ENCODE measurements around the gene IGSF9.
"Not testable (repeated sequence)": the region's sequence is repeated elsewhere in the genome, so short reads cannot be mapped to it uniquely, and the experiment has no call there.

IGSF9 gene

DNA sequence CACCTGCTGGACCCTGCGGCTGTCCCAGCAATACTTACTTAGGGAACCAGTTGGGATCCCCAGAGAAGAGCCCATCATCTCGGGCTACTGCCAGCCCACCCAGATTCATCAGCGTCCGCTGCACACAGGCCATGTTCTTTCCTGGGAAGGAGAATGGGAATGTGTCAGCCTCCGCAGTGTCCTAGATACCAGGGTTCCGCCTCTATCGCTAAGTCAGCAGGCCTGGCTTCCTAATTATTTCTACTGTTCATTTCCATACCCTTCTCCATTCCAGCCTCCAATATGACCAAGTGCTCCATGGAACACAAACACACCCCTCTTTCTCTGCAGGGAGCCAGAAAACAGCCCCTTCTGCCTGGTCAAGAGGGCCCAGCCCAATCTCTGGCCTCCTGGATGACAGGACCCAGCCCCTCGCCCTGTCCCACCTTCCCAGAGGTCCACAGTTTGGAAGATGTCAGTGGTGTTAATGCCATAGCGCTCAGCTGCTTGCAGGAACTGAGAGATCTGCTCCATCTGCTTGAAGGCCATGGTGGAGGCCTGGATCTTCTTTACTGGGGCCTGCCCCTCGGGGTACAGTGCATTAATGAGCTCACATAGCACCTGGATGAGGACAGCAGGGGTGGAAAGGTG lies 26.1 kb downstream of the IGSF9 start:
- no peak for DNase-seq (ENCODE audit: low spot score)

DNA sequence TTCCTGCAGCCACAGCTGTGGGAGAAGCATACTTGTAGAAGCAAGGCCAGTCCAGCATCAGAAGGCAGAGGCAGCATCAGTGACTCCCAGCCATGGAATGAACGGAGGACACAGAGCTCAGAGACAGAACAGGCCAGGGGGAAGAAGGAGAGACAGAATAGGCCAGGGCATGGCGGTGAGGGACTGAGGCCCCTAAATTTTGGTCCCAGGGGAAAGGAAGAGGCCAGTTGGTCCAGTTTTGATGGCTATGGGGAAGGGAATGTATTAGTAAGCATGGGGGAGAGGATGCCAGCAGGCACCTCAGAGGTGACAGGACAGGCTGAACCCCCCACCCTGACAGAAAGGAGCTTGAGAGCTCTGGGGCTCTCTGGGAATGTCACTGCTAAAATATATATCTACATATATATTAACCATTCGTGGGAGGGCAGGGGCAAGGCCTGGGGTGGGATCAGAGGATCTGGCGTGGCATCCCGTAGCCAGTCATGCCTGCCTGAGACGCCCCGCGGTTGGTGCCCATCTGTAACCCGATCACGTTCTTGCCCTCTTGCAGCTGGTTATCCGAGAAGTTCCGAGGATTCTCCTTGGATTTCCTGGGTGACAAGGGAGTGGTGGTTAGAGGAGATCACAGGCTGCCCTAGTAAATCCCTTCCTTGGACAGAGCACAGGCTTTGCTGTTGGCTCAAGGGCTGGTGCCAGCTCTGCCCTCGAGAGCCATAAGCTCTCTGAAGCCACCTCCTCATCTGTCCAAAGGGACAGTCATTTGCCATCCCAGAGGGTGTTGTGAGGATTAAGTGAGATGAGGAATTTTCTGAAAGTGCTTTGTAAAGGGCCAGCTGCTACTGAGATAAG lies 26.8 kb downstream of the IGSF9 start:
- DNase-seq (ENCODE audit: low spot score) = no peak

DNA sequence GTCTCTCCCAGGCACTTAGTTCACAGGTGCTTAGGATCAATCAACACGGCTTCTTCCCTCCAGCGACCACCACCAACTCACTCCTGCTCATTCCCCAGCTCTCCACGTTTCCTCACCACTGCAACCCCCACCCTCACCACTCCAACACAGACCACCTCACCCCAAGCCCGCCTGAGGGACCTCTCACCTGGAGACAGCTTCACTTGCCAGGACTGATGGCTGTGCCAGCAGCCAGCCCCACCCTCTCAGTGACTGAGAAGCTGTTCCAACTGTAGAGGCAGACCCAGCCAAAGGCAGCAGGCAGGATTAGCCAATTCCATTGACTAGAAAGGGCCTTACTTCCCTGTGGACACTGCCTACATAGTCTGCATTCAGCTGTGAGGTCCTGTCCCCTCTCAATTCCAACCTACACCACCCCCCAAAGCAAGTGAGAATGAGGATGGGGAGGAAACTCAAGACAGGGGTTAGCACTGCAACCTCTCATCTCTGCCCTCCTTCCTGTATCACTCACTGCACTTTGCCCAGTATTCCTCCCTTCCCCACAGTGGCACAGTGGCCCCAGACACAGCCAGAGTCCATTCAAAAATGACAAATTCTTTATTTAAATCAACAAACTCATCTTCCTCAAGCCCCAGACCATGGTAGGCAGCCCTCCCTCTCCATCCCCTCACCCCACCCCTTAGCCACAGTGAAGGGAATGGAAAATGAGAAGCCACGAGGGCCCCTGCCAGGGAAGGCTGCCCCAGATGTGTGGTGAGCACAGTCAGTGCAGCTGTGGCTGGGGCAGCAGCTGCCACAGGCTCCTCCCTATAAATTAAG lies 27.7 kb downstream of the IGSF9 start:
- no peak for DNase-seq (ENCODE audit: low spot score)

DNA sequence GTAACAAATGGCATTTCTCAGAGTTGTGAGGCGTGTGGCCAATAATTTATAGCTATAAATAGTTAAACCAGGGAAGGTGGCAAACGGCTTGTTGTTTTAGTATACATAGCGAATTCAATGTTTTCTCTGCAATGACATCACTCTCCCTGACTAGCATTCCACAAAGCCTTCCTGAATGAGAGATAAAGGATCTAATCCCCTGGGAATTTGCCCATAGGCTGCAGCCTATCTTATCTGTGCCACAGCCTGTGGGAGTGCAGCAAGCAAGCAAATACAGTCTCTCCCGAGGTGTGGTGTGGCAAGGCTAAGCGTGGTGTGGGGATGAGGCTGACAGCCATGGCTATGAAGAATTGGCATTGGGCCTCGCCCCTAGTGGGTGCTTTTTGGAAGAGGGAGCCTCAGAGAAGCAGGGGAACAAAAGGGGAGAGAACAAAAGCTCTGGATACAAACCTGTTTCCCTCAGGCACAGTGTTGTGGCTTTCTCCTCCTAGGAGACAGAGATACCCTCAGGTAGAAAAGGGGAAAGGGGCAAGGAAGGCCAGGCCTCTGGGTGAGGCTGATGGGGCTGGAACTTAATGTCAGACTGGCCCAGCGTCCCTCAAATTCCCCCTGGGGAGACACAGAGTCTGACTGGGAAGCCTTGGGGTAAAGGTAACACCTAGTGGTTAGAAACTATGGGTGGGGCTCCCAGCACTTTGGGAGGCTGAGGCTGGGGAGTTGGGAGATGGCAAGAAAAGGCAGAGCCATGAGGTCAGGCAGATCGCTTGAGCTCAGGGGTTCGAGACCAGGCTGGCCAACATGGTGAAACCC lies 29.0 kb downstream of the IGSF9 start:
- DNase-seq (ENCODE audit: low spot score) = no peak

DNA sequence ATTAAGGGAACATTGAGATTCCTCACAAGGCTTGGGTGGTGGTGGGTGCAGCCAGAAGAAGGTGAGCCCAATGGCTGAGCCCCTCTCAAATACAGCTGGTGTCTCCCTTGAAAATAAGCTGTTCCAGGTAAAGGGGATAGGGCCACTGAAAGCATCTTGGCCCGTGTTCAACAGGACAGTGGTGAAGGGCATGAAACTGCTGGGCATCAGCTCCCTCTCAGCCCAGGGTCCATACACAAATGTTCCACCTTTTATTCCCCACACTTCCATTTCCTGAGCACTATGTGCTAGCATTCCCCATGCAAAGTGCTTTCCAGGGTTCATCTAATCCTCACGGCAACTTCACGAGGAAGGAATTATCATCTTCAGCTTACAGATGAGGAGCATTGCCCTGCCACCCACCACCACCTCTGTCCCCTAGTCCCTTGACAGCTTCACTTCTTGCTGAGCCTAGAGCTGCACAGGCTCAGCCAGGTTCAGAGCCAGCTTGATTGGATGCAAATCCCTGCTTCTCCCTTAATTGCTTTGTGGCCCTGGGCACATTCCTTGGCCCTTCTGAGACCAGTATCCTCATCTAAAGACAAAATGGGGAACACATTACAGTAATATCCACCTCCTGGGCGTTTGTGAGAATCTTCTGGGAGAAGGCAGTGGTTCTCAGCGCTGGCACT lies 29.7 kb downstream of the IGSF9 start:
- no peak for DNase-seq (ENCODE audit: low spot score)

DNA sequence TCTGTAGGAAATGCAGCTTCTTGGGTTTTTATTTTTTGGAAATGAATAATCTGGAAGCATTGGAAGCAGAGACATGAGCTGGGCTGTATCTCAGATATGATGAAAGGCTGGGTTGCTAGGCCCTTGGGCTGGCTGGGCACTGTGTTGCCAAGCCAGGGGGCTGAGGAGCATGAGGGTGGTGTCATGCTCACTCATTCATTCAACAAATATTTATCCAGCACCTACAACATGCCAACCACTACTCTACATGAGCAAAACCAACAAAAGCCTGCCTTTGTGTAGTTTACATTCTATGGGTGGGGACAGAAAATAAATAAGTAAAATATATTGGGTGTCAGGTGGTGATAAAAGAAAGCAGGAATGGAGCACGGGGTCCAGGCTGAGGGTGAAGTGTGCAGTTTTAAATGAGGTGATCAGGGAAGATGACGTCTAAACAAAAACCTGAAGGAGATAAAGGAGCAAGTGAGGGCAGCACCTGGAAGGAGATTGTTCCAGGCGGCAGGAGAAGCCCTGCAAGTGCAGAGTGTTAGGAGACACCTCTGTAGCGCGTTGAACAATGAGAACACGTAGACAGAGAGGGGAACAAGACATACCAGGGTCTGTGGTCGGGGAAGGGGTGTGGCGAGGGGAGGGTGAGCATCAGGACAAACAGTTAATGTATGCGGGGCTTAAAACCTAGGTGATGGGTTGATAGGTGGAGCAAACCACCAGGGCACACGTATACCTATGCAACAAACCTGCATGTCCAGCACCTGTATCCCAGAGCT lies 31.0 kb downstream of the IGSF9 start:
- no peak for DNase-seq (ENCODE audit: low spot score)

DNA sequence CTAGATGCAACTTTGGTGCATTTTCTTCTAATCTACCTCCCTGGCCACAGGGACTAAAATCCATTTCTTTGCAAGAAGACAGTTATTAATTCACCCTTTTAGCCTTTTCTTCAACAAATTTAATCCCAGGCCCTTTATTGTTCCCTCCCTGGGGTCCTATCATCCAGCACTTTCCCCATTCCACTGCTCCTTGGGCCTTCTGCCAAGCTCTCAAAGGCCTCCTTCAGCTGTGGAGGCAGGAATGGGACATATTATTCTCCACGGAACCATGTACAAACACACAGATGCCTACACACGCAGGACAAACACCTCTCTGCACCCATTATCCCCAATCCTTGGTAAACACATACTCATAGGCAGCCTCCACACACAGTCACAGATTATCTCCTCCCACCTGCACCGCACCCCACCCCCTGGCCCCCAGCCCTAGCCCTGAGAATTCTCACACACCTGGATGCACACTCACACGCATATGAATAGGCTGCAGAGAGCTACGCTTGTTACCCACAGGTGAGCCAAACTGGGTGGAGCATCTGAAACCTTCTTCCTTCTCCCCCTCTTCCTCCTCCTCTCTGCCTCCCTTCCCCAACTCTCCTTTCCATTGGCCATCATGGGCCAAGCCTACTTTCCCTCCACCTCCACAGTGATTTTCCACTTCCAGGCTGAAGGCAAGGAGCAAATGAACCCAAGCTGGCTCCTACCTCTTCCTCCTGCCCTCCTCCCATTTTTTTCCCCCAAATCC lies 31.8 kb downstream of the IGSF9 start:
- no peak for DNase-seq (ENCODE audit: low spot score)

DNA sequence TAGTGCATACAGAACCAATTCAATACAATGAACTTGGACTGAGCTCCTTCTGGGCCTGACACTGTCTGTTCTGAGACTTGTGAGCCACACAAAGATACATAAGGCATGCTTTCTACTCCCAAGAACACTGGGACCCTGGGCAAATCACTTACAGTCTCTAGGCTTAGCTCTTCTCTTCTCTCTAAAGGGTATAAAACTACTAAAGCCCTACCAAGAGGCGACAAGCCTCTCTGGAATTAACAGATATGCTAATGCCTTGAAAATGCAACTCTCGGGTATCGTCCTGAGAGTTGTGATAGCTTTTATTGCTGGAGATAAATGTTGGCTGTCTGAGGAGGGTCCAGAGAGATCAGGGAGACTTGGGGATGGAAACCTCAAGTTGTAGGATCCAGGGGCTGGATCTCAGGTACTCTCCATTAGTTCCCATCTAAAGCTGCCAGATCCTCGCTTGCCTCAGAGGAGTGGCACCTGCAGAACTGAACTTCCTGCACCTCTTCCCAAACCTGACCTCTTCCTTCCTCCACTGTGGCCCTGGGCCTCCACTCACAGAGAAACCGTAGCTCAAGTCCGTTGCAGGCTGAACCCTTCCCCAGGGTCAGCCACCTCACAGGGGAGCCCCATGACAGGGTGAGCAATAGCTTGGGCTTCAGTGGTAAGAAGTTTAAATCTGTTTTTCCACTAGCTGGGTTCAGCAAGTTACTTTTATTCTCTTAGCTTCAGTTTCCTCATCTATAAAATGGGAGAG lies 33.9 kb downstream of the IGSF9 start:
- peak; percentile 16 for DNase-seq (ENCODE audit: low spot score)

DNA sequence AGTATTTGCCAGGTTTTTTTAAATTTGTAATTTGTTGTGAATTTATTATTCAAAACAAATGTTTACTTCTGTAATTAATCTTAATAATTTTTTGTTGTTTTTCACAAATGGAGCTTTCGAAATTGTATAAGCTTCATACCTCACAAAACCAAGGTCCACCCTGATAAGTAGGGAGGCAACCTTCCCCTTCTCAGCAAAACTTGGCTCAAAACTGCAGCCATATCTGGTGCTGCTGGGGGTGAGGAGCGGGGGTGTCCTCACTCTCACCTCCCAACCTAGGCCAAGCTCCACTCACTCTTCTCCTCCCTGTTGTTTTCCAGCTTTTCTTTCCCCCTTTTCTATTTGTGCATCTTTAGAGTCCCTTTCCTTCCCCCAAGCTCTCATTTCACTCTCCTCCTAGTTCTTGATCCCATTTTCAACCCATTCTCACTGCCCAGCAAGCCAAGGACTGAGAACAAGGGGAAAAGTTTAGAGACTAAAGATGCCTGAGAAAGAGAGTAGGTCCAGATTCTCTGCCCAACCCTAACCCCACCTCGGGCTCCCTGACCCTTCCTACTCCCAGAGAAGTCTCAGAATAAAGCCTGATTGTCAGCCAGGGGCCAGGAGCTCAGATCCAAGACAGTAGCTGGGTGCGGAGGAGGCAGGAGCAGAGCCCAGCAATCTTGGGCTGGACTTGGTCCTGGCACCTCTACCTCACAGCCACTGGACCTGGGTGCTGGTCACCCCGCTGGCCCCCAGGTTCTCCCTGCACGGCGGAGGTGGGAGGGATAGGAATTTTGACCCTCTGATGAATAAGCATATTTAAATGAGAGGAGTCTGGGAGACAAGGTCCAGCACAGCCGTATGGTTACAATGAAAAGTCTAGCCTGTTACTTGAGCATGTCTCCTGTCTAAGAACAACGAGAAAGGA lies 37.1 kb downstream of the IGSF9 start:
- no peak for DNase-seq (ENCODE audit: low spot score)

DNA sequence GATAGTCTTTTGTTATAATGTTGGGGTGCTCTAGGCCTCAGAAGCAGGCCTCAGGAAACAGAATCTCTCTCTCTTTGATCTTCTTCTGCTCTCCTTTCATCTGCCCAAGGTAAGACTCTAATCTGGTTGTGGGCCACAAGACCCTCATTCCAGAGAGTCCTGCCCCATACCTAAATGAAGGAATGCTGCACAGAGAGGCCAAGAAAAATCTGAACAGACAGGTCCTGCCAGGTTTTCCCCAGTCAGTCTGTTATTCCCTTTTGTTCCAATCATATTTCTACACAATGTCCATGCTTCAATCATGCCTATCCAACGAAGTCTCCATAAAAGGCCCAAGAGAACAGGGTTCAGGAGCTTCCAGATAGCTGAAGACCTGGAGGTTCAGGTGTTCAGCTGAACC lies 38.5 kb downstream of the IGSF9 start:
- DNase-seq (ENCODE audit: low spot score) = no peak

DNA sequence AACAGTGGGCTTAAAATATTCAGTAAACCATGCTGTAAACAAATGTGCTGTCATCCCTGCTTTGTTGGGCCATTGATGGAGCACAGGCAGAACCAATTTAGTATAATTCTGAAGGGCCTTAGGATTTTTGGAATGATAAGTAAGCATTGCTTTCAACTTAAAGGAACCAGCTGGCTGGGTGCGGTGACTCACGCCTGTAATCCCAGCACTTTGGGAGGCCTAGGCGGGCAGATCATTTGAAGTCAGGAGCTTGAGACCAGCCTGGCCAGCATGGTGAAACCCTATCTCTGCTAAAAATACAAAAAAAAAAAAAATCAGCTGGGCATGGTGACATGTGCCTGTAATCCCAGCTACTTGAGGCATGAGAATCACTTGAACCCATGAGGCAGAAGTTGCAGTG lies 41.4 kb downstream of the IGSF9 start:
- not testable (repeated sequence) for DNase-seq (ENCODE audit: low spot score)

DNA sequence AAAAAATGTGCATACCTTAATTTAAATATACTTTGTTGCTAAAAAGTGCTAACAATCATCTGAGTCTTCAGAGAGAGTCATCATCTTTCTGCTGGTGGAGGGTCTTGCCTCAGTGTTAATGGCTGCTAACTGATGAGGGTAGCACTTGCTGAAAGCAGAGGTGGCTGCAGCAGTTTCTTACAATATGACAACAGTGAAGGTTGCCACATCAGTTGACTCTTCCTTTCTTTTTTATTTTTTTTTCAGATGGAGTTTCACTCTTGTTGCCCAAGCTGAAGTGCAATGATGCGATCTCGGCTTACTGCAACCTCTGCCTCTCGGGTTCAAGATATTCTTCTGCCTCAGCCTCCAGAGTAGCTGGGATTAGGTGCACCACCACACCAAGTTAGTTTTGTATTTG lies 42.9 kb downstream of the IGSF9 start:
- DNase-seq (ENCODE audit: low spot score) = no peak

DNA sequence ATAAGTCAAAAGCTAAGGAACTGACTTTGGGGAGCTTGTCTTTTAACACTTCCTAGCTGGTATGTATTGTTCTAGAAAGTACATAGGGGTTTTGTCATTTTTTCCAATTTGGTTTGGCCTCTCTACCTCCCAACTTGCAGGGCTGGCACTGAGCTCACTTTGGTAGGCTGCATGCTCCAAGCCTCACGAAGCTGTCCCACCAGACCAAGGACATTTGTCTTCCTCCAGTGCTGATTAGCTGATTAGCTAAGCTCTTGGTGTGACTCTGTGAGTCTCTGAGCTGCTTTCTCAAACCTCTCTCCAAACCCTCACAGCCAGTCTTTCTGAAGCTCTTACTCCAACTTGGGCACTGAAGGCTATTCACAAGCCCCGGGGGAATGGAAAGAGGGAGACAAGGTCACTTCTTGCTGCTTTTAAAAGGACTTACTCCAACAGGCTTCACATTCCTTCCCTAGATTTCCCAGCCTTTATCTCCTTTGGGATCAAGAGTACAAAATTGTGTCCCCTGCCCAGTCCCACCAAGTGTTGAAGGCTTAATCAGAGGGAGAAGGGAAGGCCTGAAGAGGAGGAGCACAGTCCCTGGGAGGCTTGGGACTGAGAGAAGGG lies 44.6 kb downstream of the IGSF9 start:
- DNase-seq (ENCODE audit: low spot score) = no peak

DNA sequence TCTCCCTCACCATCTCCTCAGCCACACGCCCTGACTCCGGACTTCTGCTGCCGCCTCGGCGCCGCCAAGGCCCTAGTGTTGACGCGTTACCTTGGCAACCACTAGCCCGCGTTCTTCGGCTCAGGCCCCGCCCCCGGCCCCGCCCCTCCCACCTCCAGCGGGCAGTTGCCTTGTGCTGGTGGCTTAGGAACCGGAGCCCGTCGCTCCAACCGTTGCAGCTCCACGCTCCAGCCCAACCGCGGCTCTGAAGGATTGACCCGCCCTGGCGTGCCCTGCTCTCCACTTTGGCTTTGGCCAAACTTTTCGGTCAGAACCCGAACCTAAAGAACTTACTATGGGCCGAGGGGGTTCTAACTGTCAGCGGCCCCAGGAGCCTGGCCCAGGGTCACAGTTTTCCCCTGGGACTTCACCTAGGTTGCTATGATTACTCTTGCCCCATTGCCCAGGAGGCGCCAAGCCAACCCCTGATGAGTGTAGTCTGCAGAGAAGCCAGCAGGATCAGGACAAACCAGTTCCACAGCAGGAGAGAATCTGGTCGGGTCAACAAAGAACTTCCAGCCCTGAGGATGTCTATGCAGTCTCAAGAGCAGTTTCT lies 45.2 kb downstream of the IGSF9 start, which contains the start of gene CFAP45:
Gene CFAP45 (minus strand): TSS at position 80 of the 595 bp plus-strand sequence. CDS start 67 bp downstream, at position 13.
- peak; percentile 37 for DNase-seq (ENCODE audit: low spot score)

DNA sequence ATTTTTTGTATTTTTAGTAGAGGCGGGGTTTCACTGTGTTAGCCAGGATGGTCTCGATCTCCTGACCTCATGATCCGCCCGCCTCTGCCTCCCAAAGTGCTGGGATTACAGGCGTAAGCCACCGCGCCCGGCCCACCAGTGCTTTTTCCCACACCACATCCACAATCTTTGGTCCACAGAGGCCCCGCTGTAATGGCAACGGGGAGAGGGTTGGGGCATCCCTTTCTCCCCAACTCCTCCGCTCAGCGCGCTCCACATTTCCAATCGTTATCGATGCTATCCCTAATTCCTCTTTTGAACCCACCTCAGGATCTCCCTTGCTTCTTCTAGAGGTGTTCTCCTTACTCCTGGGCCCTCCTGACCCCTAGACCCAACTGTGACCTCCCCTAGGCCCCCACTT lies 45.8 kb downstream of the IGSF9 start:
- not testable (repeated sequence) for DNase-seq (ENCODE audit: low spot score)

DNA sequence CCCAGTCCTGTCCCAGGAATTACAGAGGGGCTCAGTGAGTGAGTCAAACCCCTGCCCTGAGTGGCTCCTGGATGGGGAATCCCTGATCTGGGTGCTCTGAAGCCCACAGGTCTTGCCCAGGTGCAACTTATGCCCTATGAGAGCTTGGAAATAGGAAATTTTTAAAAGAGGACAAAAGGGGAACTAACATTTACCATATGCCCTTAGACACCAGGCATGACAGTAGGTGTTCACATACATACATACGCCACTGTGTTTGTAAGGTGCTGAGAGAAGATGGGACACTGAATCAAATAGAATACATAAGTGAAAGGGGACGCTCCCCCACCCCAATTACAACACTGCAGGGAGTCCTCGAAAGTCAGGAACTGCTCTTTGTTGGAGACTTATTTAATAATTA lies 46.9 kb downstream of the IGSF9 start:
- DNase-seq (ENCODE audit: low spot score) = no peak

DNA sequence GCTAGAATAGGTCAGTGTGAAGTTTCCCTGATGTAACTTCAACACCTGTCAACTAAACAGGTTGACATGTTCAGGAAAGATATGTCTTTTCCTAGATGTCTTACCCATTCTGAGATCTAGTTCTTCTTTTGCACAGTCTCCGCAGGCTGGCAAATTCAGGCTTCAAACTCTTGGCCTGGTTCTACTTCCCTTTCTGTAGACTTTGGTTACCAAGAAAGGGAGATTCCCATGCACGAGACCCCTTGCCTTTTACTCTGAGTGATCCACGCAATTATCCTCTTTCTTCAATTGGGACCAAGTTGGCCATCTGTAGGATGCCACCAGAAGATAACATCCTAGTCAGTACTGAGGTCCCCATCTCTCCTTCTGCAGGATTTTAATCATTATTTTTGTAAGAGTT lies 47.5 kb downstream of the IGSF9 start:
- no peak for DNase-seq (ENCODE audit: low spot score)

Data from CD4-positive, alpha-beta T cell treated with Interleukin-15 for 4 hours (primary cell).